NB4 (cell line): Measurements from ENCODE around the gene NCAPH2.
A peak's percentile ranks its signal among the peaks of the same experiment; 100 is the strongest.

Experiments used
- DNase-seq: peaks from one replicate; pipeline ENCODE4 v3.0.0; 2010; ENCODE audit warnings: low read depth
- H3K4me3 ChIP-seq: one replicate; pipeline ENCODE4 v1.5.1; 2011; ENCODE audit warnings: mild to moderate bottlenecking, low read depth, low read length, moderate library complexity
- CTCF ChIP-seq: IDR thresholded peaks from one replicate; pipeline ENCODE4 v1.5.1; 2012; ENCODE audit warnings: low read depth, low read length
- MAX ChIP-seq: IDR thresholded peaks from 2 replicates; pipeline ENCODE4 v1.6.1; 2011; ENCODE audit warnings: low read depth, low read length
- MYC ChIP-seq: IDR thresholded peaks from 2 replicates; pipeline ENCODE4 v1.6.1; 2011; ENCODE audit warnings: low read depth, low read length
- POLR2A ChIP-seq: IDR thresholded peaks from 2 replicates; pipeline ENCODE4 v1.6.1; 2011; ENCODE audit warnings: mild to moderate bottlenecking; ENCODE audit not compliant: insufficient read length; ENCODE audit errors: extremely low read depth

Gene NCAPH2

GRCh38 chr22:50473088-50473487 lies 34.9 kb upstream of the NCAPH2 start:
- DNase-seq, result peak; percentile 53
- H3K4me3 ChIP-seq, result peak overlapping the region; percentile 59
- TF ChIP-seq CTCF (peak; percentile 49), POLR2A (no peak)

GRCh38 chr22:50473855-50474671 lies 34.0 kb upstream of the NCAPH2 start:
- DNase-seq, result peak; percentile 36
- H3K4me3 ChIP-seq, result peak overlapping the region; percentile 59

GRCh38 chr22:50474710-50475651 lies 33.0 kb upstream of the NCAPH2 start, which contains the start of gene SBF1:
Gene SBF1, minus strand, starts transcription at chr22:50475035. Its CDS starts 195 bp downstream, at chr22:50474840.
- TF ChIP-seq POLR2A, result peak; percentile 49
- TF ChIP-seq MAX, result no peak
- peak within 1 kb of the TSS; percentile 59 for H3K4me3 ChIP-seq
- peak; percentile 88 for DNase-seq

More at GRCh38 chr22:50473855-50474671, 34.0 kb upstream of the NCAPH2 start:
- TF ChIP-seq POLR2A (no peak), CTCF (no peak), MAX (no peak), MYC (no peak)

GRCh38 chr22:50475652-50476002 lies 32.4 kb upstream of the NCAPH2 start:
- no peak for TF ChIP-seq MYC
- H3K4me3 ChIP-seq, result no peak overlapping the region
- no peak for DNase-seq

GRCh38 chr22:50476868-50477267 lies 31.2 kb upstream of the NCAPH2 start:
- no peak for DNase-seq
- no peak overlapping the region for H3K4me3 ChIP-seq
- no peak for TF ChIP-seq MYC
- TF ChIP-seq POLR2A, result no peak
- no peak for TF ChIP-seq MAX
- no peak for TF ChIP-seq CTCF

- no peak overlapping the region for H3K4me3 ChIP-seq
- no peak for DNase-seq
- no peak for TF ChIP-seq MAX
- no peak for TF ChIP-seq MYC
- TF ChIP-seq CTCF, result no peak
- no peak for TF ChIP-seq POLR2A
These were observed 30.1 kb upstream of the NCAPH2 start for GRCh38 chr22:50477923-50478322.
